Measurements from ENCODE around the gene ECHS1. TPM values are rescaled to one million over a fixed set of nuclear protein-coding genes. Genes with fewer than 3 reads are reported as not detected.

ECHS1 gene
- total and polyA plus RNA-seq, 9 of the 15 experiments (the other 6 are each of a cell fraction or from before 2014, with no cell fraction given): 16.6 to 100 (median 68.1) TPM

DNA sequence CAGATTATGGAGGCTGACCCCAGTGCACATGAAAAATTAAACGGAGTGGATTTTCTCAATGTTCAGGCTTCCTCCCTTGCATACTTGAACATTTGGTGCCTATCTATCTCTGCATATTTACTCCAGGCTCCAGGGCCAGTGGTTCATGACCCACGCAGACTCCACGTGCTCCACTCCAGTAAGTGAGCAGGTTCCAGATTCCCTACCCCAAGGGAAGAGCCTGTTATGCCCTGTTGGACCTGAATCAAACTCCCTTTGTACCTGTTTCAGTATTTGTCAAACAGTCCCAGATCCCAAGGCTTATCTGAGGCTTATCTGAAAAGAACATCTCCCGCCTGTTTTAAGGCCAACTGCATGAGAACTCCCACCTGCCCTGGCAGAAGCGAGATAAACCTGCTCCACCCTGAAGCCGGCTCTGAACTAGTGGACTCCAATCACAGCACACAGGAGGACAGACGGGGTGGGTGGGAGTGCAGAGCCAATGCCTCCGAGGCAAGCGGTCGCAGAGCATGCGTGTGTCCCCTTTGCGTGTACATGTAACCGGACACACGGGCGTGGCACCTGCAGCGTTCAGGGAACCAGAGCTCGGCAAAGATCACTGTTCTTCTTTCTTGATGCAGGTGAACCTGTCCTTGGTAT is 13.1 kb downstream of the ECHS1 start (continued):
- TF ChIP-seq JUND (IDR thresholded peaks at IDR 0.05; ENCODE audit: borderline replicate concordance, low read depth, low read length): 0 out of 2 replicates have a peak, but pooled peaks have one; percentile 1
- TF ChIP-seq JUND (tag; IDR thresholded peaks at IDR 0.05; ENCODE audit: borderline replicate concordance, low read depth, low read length): no peak
- TF ChIP-seq, protein P1, sequence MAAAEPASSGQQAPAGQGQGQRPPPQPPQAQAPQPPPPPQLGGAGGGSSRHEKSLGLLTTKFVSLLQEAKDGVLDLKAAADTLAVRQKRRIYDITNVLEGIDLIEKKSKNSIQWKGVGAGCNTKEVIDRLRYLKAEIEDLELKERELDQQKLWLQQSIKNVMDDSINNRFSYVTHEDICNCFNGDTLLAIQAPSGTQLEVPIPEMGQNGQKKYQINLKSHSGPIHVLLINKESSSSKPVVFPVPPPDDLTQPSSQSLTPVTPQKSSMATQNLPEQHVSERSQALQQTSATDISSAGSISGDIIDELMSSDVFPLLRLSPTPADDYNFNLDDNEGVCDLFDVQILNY (CRISPR knock-in tag; IDR thresholded peaks at IDR 0.05): no peak
- TF ChIP-seq, protein P2, sequence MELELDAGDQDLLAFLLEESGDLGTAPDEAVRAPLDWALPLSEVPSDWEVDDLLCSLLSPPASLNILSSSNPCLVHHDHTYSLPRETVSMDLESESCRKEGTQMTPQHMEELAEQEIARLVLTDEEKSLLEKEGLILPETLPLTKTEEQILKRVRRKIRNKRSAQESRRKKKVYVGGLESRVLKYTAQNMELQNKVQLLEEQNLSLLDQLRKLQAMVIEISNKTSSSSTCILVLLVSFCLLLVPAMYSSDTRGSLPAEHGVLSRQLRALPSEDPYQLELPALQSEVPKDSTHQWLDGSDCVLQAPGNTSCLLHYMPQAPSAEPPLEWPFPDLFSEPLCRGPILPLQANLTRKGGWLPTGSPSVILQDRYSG (tag; conservative IDR thresholded peaks at IDR 0.05; ENCODE audit: low read depth): no peak
- TF ChIP-seq ZNF274 (IDR thresholded peaks at IDR 0.05; ENCODE audit: borderline replicate concordance, low read depth, low read length): no peak
- TF ChIP-seq RAD51 (IDR thresholded peaks at IDR 0.05; ENCODE audit: borderline replicate concordance, low read depth): no peak
- no peak for TF ChIP-seq ASH1L (IDR thresholded peaks at IDR 0.05; ENCODE audit: borderline replicate concordance, low read depth, partially characterized antibody)
- no peak for TF ChIP-seq SLC30A9 (CRISPR knock-in tag; IDR thresholded peaks at IDR 0.05)
- no peak for TF ChIP-seq WHSC1 (IDR thresholded peaks at IDR 0.05; ENCODE audit: low read length)
- peak; percentile 74 for TF ChIP-seq ZEB2 (IDR thresholded peaks at IDR 0.05)
- no peak for TF ChIP-seq GABPB1 (CRISPR knock-in tag; IDR thresholded peaks at IDR 0.05)
- TF ChIP-seq, protein P3, sequence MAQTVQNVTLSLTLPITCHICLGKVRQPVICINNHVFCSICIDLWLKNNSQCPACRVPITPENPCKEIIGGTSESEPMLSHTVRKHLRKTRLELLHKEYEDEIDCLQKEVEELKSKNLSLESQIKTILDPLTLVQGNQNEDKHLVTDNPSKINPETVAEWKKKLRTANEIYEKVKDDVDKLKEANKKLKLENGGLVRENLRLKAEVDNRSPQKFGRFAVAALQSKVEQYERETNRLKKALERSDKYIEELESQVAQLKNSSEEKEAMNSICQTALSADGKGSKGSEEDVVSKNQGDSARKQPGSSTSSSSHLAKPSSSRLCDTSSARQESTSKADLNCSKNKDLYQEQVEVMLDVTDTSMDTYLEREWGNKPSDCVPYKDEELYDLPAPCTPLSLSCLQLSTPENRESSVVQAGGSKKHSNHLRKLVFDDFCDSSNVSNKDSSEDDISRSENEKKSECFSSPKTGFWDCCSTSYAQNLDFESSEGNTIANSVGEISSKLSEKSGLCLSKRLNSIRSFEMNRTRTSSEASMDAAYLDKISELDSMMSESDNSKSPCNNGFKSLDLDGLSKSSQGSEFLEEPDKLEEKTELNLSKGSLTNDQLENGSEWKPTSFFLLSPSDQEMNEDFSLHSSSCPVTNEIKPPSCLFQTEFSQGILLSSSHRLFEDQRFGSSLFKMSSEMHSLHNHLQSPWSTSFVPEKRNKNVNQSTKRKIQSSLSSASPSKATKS (CRISPR knock-in tag; IDR thresholded peaks at IDR 0.05): no peak
- no peak for TF ChIP-seq GTF2F1 (IDR thresholded peaks at IDR 0.05; ENCODE audit: low read depth, low read length)
- TF ChIP-seq, protein P4, sequence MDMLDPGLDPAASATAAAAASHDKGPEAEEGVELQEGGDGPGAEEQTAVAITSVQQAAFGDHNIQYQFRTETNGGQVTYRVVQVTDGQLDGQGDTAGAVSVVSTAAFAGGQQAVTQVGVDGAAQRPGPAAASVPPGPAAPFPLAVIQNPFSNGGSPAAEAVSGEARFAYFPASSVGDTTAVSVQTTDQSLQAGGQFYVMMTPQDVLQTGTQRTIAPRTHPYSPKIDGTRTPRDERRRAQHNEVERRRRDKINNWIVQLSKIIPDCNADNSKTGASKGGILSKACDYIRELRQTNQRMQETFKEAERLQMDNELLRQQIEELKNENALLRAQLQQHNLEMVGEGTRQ (CRISPR knock-in tag; IDR thresholded peaks at IDR 0.05): no peak
- TF ChIP-seq, protein P5, sequence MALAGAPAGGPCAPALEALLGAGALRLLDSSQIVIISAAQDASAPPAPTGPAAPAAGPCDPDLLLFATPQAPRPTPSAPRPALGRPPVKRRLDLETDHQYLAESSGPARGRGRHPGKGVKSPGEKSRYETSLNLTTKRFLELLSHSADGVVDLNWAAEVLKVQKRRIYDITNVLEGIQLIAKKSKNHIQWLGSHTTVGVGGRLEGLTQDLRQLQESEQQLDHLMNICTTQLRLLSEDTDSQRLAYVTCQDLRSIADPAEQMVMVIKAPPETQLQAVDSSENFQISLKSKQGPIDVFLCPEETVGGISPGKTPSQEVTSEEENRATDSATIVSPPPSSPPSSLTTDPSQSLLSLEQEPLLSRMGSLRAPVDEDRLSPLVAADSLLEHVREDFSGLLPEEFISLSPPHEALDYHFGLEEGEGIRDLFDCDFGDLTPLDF (CRISPR knock-in tag; IDR thresholded peaks at IDR 0.05): no peak; the same call in 1 of the 2 replicates
- no peak for TF ChIP-seq IFI16 (CRISPR knock-in tag; IDR thresholded peaks at IDR 0.05)
- no peak for TF ChIP-seq GABPB2 (CRISPR knock-in tag; conservative IDR thresholded peaks at IDR 0.05)
- TF ChIP-seq, protein P6, sequence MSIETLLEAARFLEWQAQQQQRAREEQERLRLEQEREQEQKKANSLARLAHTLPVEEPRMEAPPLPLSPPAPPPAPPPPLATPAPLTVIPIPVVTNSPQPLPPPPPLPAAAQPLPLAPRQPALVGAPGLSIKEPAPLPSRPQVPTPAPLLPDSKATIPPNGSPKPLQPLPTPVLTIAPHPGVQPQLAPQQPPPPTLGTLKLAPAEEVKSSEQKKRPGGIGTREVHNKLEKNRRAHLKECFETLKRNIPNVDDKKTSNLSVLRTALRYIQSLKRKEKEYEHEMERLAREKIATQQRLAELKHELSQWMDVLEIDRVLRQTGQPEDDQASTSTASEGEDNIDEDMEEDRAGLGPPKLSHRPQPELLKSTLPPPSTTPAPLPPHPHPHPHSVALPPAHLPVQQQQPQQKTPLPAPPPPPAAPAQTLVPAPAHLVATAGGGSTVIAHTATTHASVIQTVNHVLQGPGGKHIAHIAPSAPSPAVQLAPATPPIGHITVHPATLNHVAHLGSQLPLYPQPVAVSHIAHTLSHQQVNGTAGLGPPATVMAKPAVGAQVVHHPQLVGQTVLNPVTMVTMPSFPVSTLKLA (conservative IDR thresholded peaks at IDR 0.05): peak; percentile 60 to 82
- no peak for TF ChIP-seq PHF21A (IDR thresholded peaks at IDR 0.05; ENCODE audit: borderline replicate concordance, low read depth)
- no peak for TF ChIP-seq ZNF12 (CRISPR knock-in tag; IDR thresholded peaks at IDR 0.05)
